GM19328 (cell line): ENCODE data around the gene CHST5.
"Not testable (repeated sequence)": the region's sequence is repeated elsewhere in the genome, so short reads cannot be mapped to it uniquely, and the experiment has no call there.

ENCODE experiments used
- ATAC-seq: cut with Tn5 transposase; IDR thresholded peaks from one replicate; pipeline ENCODE4 v1.9.1; 2021; ENCODE audit warnings: mild to moderate bottlenecking, moderate library complexity; ENCODE audit not compliant: unreplicated experiment

The CHST5 gene

DNA sequence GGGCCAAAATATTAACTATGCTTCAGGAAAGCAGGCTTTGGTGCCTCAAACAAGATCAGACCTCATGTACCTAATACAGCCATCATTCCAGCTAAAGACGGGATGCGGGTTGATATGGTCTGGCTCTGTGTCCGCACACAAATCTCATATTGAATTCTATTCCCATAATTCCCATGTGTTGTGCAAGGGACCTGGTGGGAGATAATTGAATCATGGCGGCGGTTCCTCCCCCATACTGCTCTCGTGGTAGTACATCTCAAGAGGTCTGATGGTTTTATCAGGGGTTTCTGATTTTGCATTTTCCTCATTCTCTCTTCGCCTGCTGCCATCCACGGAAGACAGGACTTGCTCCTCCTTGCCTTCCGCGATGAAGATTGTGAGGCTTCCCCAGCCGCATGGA, 21.6 kb downstream of the CHST5 start:
- no peak for ATAC-seq

DNA sequence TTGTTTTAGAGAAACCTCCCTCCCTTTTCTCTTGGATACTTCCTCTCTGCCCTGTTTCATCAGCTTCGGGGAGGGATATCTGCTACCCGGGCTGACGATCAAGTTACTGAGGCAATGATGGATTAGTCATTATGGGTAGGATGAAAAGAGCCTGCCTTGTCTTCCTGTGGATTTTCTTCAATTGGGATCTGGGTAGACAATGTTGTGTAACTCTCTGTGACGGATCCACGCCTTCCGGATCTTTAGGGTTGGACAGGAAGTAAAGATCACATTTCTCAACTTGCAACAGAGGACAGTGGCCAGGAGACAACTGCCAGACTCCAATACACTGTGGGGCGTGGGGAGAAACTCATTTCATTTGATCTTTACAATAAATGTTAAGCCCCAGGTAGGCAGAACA, 29.3 kb downstream of the CHST5 start:
- ATAC-seq, result no peak

GRCh38 chr16:75506107-75506506, 29.8 kb downstream of the CHST5 start:
- ATAC-seq, result no peak

GRCh38 chr16:75503801-75504200, 32.1 kb downstream of the CHST5 start:
- ATAC-seq, result no peak

DNA sequence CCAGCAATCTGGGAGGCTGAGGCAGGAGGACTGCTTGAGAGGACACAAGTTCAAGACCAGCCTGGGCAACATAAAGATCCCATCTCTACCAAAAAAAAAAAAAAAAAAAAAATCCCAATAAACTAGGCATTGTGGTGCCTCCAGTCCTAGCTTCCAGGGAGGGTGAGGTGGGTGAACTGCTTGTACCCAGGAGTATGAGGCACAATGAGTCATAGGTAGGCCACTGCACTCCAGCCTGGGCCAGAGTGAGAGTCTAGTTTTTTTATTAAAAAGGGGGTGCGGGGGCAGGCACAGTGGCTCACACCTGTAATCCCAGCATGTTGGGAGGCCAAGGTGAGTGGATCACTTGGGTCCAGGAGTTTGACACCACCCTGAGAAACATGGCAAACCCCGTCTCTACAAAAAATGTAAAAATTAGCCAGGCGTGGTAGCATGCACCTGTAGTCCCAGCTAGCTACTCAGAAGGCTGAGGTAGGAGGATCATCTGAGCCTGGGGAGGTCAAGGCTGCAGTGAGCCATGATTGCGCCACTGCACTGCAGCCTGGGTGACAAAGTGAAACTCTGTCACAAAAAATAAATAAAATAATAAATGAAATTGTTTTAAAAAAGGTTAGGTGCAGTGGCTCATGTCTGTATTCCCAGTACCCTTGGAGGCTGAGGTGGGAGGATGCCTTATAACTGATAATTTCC, 32.8 kb downstream of the CHST5 start:
- no peak for ATAC-seq

DNA sequence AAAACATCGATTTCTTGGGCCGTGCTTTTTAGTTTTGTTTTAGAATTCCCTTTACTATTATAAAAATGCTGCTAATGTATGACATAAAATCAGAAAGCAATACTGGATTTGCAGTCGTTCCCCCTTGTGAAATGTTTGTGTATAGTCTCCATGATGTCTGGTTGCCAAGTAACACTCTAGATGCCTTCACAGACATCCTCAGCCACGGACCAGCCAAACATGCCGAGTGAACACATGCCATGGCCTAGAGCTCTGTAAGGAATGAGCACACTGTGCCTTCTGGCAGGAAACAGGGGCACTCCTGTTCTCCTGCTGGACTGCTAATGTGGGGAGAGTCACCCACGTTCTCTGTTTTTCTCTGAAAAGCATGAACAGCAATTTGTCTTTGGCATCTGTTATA, 34.1 kb downstream of the CHST5 start:
- not testable (repeated sequence) for ATAC-seq

DNA sequence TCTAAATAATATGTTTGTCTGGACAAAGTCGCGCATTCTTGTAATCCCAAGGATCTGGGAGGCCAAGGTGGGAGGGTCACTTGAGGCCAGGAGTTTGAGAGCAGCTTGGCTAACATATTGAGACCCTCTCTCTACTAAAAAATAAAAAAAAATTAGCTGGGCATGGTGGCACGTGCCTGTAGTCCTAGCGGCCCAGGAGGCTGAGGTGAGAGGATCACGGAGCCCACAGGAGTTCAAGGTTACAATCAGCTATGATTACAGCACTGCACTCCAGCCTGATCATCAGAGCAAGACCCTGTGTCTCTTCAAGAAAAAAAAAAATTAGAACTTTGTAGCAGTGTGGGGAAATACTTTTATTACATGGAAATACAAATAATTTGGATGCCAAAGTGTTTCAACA, 34.5 kb downstream of the CHST5 start:
- ATAC-seq, result no peak

GRCh38 chr16:75498605-75499322, 37.1 kb downstream of the CHST5 start:
- ATAC-seq, result not testable (repeated sequence)

- ATAC-seq, result no peak
These were observed 38.4 kb downstream of the CHST5 start for GRCh38 chr16:75497558-75497957.

DNA sequence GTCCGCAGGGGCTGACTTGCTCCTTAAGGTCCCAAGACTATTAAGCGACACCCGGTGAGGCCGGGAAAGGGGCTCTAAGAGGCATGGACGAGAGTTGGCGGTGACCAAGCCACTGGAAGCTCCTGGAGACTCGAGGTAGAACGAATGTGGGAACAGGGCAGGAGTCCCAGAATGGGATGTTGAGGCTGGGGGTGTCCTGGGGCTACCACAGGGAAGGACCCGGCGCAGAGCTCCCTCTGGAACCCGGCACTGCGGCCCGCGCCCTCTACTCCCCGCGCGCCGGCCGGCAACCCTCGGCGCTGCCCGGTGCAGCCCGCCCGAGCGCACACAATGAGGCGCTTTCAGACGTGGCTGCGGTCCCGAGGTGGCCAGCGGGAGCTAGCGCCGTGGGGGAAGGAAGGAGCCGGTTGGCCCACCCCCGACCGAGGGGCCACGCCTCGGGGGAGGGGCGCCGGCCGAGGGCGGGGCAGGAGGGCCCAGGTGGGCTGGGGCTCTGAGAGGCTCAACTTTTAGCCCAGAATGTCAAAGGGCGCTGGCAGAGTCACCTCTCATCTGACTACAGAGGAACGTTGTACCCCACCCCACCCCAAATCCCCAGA, 40.7 kb downstream of the CHST5 start, which contains the start of gene CHST6:
CHST6 (minus strand) TSS at position 366 of the 599 bp plus-strand sequence. CDS start 15,613 bp downstream, outside the sequence.
- ATAC-seq, result peak; percentile 60

DNA sequence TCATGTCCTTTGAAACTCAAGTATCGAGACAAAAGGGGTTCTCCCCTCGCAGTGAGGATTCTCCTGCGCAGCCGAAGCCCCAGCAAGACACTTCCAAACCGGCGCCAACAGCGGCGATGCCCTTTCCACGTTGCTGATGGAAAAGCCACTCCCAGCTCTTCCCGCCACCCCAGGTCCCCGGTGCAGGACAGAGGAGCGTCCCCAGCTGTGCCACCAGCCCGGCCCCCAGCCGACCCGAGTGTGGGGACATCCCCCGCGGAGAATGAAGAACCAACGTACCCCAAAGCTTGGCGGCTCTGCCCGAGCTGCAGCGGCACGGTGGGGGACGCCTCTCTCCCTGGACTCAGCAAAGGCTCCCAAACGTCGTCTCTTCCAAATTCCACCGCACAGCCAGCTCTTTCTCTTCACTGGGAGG, 41.2 kb downstream of the CHST5 start:
- no peak for ATAC-seq

GRCh38 chr16:75494184-75494583, 41.7 kb downstream of the CHST5 start:
- no peak for ATAC-seq

GRCh38 chr16:75491876-75492275, 44.0 kb downstream of the CHST5 start:
- ATAC-seq, result no peak

- no peak for ATAC-seq
These were observed 47.6 kb downstream of the CHST5 start for GRCh38 chr16:75488322-75488721.

GRCh38 chr16:75486676-75487313, 49.1 kb downstream of the CHST5 start:
- ATAC-seq, result peak; percentile 46

GRCh38 chr16:75486014-75486675, 49.8 kb downstream of the CHST5 start:
- ATAC-seq, result no peak

- no peak for ATAC-seq
These were observed 50.5 kb downstream of the CHST5 start for GRCh38 chr16:75485230-75486013.

DNA sequence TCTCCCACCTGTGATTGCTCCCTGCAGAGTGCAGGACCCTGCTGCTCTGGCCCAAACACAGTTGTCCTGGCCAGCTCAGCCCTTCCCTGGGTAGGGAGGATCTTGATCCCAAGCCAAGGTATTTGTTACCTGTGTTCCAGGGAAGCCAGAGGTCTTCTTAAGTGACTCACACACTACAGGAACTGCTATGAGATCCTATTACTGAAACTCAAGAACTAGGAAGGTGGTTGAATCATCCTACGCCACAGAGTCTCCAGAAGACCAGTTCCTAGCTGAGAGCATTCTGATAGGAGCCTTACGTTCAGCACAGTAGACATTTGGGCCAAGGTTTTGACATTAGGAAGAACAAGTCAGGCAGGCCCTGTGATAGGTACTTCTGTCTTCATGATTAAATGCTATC, 52.7 kb downstream of the CHST5 start:
- ATAC-seq, result no peak

GRCh38 chr16:75482434-75483205, 53.3 kb downstream of the CHST5 start:
- no peak for ATAC-seq
